ENCODE results near the gene TRPM4. TPM values are rescaled to one million over a fixed set of nuclear protein-coding genes. Genes with fewer than 3 reads are reported as not detected.

Gene TRPM4
- total RNA-seq, 4 donors from 2014 or later = 19.9 to 38.8 (median 27.9) TPM

- Histone ChIP-seq H3K9me3 (no peaks in the 10 kb centered on the region), H3K27me3 (no peaks in the 10 kb centered on the region), H3K27ac (replicated peaks in 1 of 4) (peak overlapping the region; percentile 80 to 87 (median 87)), H3K36me3 (no peaks in the 10 kb centered on the region), H3K4me3 (peak overlapping the region; percentile 65 to 88 (median 70)), H3K4me1 (peaks cover 27 to 46% (median 45%) of the 10 kb centered on the region in 4 donors)
- TF ChIP-seq CTCF (IDR thresholded peaks at IDR 0.05) (no peak), EP300 (IDR thresholded peaks at IDR 0.05) (no peak), POLR2A (IDR thresholded peaks at IDR 0.05; ENCODE audit: low read depth) (no peak), POLR2AphosphoS5 (IDR thresholded peaks at IDR 0.05) (no peak)
- intact Hi-C loops (cut with DNase I) = loop anchor here (5.0 kb wide), 1 partner anchor 46 kb away; no protein-coding TSS in a partner anchor
- no peak for DNase-seq (ENCODE audit: extremely low spot score)
- 11% methylated on average over 12 of the region's 16 CpGs for WGBS
Measured at GRCh38 chr19:49150944-49151243, 6.7 kb upstream of the TRPM4 start.

- Histone ChIP-seq H3K27ac (replicated peaks in 1 of 4) (peak overlapping the region in 3 of 4 donors; percentile 87), H3K4me1 (peaks cover 21 to 40% (median 39%) of the 10 kb centered on the region in 4 donors), H3K4me3 (peak overlapping the region; percentile 65 to 88 (median 70)), H3K9me3 (no peaks in the 10 kb centered on the region), H3K36me3 (no peaks in the 10 kb centered on the region), H3K27me3 (no peaks in the 10 kb centered on the region)
- 7% methylated on average over 38 of the region's 45 CpGs for WGBS
- no peak for DNase-seq (ENCODE audit: extremely low spot score)
- no peak for TF ChIP-seq EP300 (IDR thresholded peaks at IDR 0.05)
- no peak for TF ChIP-seq CTCF (IDR thresholded peaks at IDR 0.05)
- no peak for TF ChIP-seq POLR2A (IDR thresholded peaks at IDR 0.05; ENCODE audit: low read depth)
- peak in 1 of 2 donors; percentile 15 for TF ChIP-seq POLR2AphosphoS5 (IDR thresholded peaks at IDR 0.05)
- intact Hi-C loops (cut with DNase I) = loop anchor here (5.0 kb wide), 1 partner anchor 46 kb away; no protein-coding TSS in a partner anchor
Measured at GRCh38 chr19:49151267-49152118, 6.1 kb upstream of the TRPM4 start.

- H3K36me3 ChIP-seq = no peaks in the 10 kb centered on the region
- peak overlapping the region in 2 of 4 donors; percentile 71 to 88 for H3K4me3 ChIP-seq
- TF ChIP-seq POLR2AphosphoS5 (IDR thresholded peaks at IDR 0.05) (no peak), CTCF (IDR thresholded peaks at IDR 0.05) (no peak), POLR2A (IDR thresholded peaks at IDR 0.05; ENCODE audit: low read depth) (no peak), EP300 (IDR thresholded peaks at IDR 0.05) (no peak)
- intact Hi-C loops (cut with DNase I) = loop anchor here (5.0 kb wide), 1 partner anchor 45 kb away; no protein-coding TSS in a partner anchor
- H3K27me3 ChIP-seq = no peaks in the 10 kb centered on the region
- peaks cover 21 to 39% (median 38%) of the 10 kb centered on the region in 4 donors for H3K4me1 ChIP-seq
- H3K27ac ChIP-seq (replicated peaks in 1 of 4) = peak overlapping the region in 3 of 4 donors; percentile 87
- no peaks in the 10 kb centered on the region for H3K9me3 ChIP-seq
- 40% methylated on average over 5 of the region's 10 CpGs for WGBS
- DNase-seq (ENCODE audit: extremely low spot score) = no peak
Measured at GRCh38 chr19:49152119-49152550, 5.5 kb upstream of the TRPM4 start.

- H3K27me3 ChIP-seq = no peaks in the 10 kb centered on the region
- no peak overlapping the region for H3K4me3 ChIP-seq
- H3K27ac ChIP-seq (replicated peaks in 1 of 4) = no peak overlapping the region
- H3K36me3 ChIP-seq = no peaks in the 10 kb centered on the region
- 89% methylated on average over 10 of the region's 10 CpGs for WGBS
- no peaks in the 10 kb centered on the region for H3K9me3 ChIP-seq
- no peak for DNase-seq (ENCODE audit: extremely low spot score)
- TF ChIP-seq CTCF (IDR thresholded peaks at IDR 0.05) = no peak
- TF ChIP-seq EP300 (IDR thresholded peaks at IDR 0.05) = no peak
- TF ChIP-seq POLR2AphosphoS5 (IDR thresholded peaks at IDR 0.05) = no peak
- TF ChIP-seq POLR2A (IDR thresholded peaks at IDR 0.05; ENCODE audit: low read depth) = no peak
- intact Hi-C loops (cut with DNase I) = loop anchor here (5.0 kb wide), 1 partner anchor 44 kb away; no protein-coding TSS in a partner anchor
- H3K4me1 ChIP-seq = peaks cover 25 to 50% (median 46%) of the 10 kb centered on the region in 4 donors
Measured at GRCh38 chr19:49153167-49153809, 4.3 kb upstream of the TRPM4 start.
